Measurements from ENCODE around the gene OR51F2.
"Not testable (repeated sequence)": the region's sequence is repeated elsewhere in the genome, so short reads cannot be mapped to it uniquely, and the experiment has no call there.

Gene OR51F2

GRCh38 chr11:4839851-4840549 is 18.9 kb downstream of the OR51F2 start:
- Histone ChIP-seq H3K27me3 (ENCODE audit: control insufficient read depth, insufficient read depth, low read length) (no peaks in the 10 kb centered on the region), H3K36me3 (ENCODE audit: control insufficient read depth, insufficient read depth, low read length) (no peaks in the 10 kb centered on the region), H3K4me1 (ENCODE audit: control insufficient read depth, insufficient read depth, low read length) (no peaks in the 10 kb centered on the region), H3K9me3 (ENCODE audit: control insufficient read depth, insufficient read depth, low read length) (no peaks in the 10 kb centered on the region), H3K4me3 (ENCODE audit: low read depth, low read length) (no peak overlapping the region), H3K9ac (ENCODE audit: low read depth, low read length) (no peak overlapping the region)

- no peaks in the 10 kb centered on the region for H3K36me3 ChIP-seq (ENCODE audit: control insufficient read depth, insufficient read depth, low read length)
- no peak within 1 kb of the TSS for H3K9ac ChIP-seq (ENCODE audit: low read depth, low read length)
- no peaks in the 10 kb centered on the region for H3K4me1 ChIP-seq (ENCODE audit: control insufficient read depth, insufficient read depth, low read length)
- no peaks in the 10 kb centered on the region for H3K27me3 ChIP-seq (ENCODE audit: control insufficient read depth, insufficient read depth, low read length)
- no peak within 1 kb of the TSS for H3K4me3 ChIP-seq (ENCODE audit: low read depth, low read length)
- no peaks in the 10 kb centered on the region for H3K9me3 ChIP-seq (ENCODE audit: control insufficient read depth, insufficient read depth, low read length)
Measured at GRCh38 chr11:4848908-4849532, 27.9 kb downstream of the OR51F2 start, which contains the start of gene OR51S1. Gene OR51S1 (minus strand): TSS chr11:4849208. CDS start chr11:4849208, 0 bp downstream.

GRCh38 chr11:4851033-4851432 is 29.9 kb downstream of the OR51F2 start:
- H3K9ac ChIP-seq (ENCODE audit: low read depth, low read length) = no peak overlapping the region
- no peaks in the 10 kb centered on the region for H3K9me3 ChIP-seq (ENCODE audit: control insufficient read depth, insufficient read depth, low read length)
- H3K36me3 ChIP-seq (ENCODE audit: control insufficient read depth, insufficient read depth, low read length) = no peaks in the 10 kb centered on the region
- H3K4me3 ChIP-seq (ENCODE audit: low read depth, low read length) = no peak overlapping the region
- no peaks in the 10 kb centered on the region for H3K27me3 ChIP-seq (ENCODE audit: control insufficient read depth, insufficient read depth, low read length)
- H3K4me1 ChIP-seq (ENCODE audit: control insufficient read depth, insufficient read depth, low read length) = no peaks in the 10 kb centered on the region

GRCh38 chr11:4854286-4854685 is 33.2 kb downstream of the OR51F2 start:
- not testable (repeated sequence) for H3K4me1 ChIP-seq (ENCODE audit: control insufficient read depth, insufficient read depth, low read length); H3K9ac ChIP-seq (ENCODE audit: low read depth, low read length); H3K4me3 ChIP-seq (ENCODE audit: low read depth, low read length); H3K9me3 ChIP-seq (ENCODE audit: control insufficient read depth, insufficient read depth, low read length); H3K36me3 ChIP-seq (ENCODE audit: control insufficient read depth, insufficient read depth, low read length); H3K27me3 ChIP-seq (ENCODE audit: control insufficient read depth, insufficient read depth, low read length)

- H3K9ac ChIP-seq (ENCODE audit: low read depth, low read length) = no peak overlapping the region
Measured at GRCh38 chr11:4862447-4863236, 41.5 kb downstream of the OR51F2 start.

GRCh38 chr11:4863876-4864275 is 42.8 kb downstream of the OR51F2 start:
- Histone ChIP-seq H3K9me3 (ENCODE audit: control insufficient read depth, insufficient read depth, low read length) (no peaks in the 10 kb centered on the region), H3K36me3 (ENCODE audit: control insufficient read depth, insufficient read depth, low read length) (no peaks in the 10 kb centered on the region), H3K4me3 (ENCODE audit: low read depth, low read length) (no peak overlapping the region), H3K27me3 (ENCODE audit: control insufficient read depth, insufficient read depth, low read length) (no peaks in the 10 kb centered on the region), H3K4me1 (ENCODE audit: control insufficient read depth, insufficient read depth, low read length) (peaks cover 11% of the 10 kb centered on the region), H3K9ac (ENCODE audit: low read depth, low read length) (no peak overlapping the region)

More at GRCh38 chr11:4862447-4863236, 41.5 kb downstream of the OR51F2 start:
- H3K9me3 ChIP-seq (ENCODE audit: control insufficient read depth, insufficient read depth, low read length) = no peaks in the 10 kb centered on the region
- H3K27me3 ChIP-seq (ENCODE audit: control insufficient read depth, insufficient read depth, low read length) = no peaks in the 10 kb centered on the region
- H3K4me1 ChIP-seq (ENCODE audit: control insufficient read depth, insufficient read depth, low read length) = peaks cover 11% of the 10 kb centered on the region
- H3K36me3 ChIP-seq (ENCODE audit: control insufficient read depth, insufficient read depth, low read length) = no peaks in the 10 kb centered on the region
- H3K4me3 ChIP-seq (ENCODE audit: low read depth, low read length) = no peak overlapping the region

- no peak overlapping the region for H3K4me3 ChIP-seq (ENCODE audit: low read depth, low read length)
- H3K9ac ChIP-seq (ENCODE audit: low read depth, low read length) = no peak overlapping the region
- H3K27me3 ChIP-seq (ENCODE audit: control insufficient read depth, insufficient read depth, low read length) = no peaks in the 10 kb centered on the region
- H3K9me3 ChIP-seq (ENCODE audit: control insufficient read depth, insufficient read depth, low read length) = no peaks in the 10 kb centered on the region
- no peaks in the 10 kb centered on the region for H3K36me3 ChIP-seq (ENCODE audit: control insufficient read depth, insufficient read depth, low read length)
- H3K4me1 ChIP-seq (ENCODE audit: control insufficient read depth, insufficient read depth, low read length) = peaks cover 11% of the 10 kb centered on the region
Measured at GRCh38 chr11:4865855-4866254, 44.7 kb downstream of the OR51F2 start.

All from iPS-15b (cell line).